Bone marrow (tissue), 2 donors: ENCODE results near the gene PLEKHN1.
"Not testable (repeated sequence)": the region's sequence is repeated elsewhere in the genome, so short reads cannot be mapped to it uniquely, and the experiment has no call there.

ENCODE experiments used
- DNase-seq, 2 donors: peaks; one replicate each; lab custom pipeline; 2025; lab: John Stamatoyannopoulos, UW

Gene PLEKHN1

GRCh38 chr1:995665-996633 is 29.7 kb downstream of the PLEKHN1 start:
- DNase-seq: no peak

DNA sequence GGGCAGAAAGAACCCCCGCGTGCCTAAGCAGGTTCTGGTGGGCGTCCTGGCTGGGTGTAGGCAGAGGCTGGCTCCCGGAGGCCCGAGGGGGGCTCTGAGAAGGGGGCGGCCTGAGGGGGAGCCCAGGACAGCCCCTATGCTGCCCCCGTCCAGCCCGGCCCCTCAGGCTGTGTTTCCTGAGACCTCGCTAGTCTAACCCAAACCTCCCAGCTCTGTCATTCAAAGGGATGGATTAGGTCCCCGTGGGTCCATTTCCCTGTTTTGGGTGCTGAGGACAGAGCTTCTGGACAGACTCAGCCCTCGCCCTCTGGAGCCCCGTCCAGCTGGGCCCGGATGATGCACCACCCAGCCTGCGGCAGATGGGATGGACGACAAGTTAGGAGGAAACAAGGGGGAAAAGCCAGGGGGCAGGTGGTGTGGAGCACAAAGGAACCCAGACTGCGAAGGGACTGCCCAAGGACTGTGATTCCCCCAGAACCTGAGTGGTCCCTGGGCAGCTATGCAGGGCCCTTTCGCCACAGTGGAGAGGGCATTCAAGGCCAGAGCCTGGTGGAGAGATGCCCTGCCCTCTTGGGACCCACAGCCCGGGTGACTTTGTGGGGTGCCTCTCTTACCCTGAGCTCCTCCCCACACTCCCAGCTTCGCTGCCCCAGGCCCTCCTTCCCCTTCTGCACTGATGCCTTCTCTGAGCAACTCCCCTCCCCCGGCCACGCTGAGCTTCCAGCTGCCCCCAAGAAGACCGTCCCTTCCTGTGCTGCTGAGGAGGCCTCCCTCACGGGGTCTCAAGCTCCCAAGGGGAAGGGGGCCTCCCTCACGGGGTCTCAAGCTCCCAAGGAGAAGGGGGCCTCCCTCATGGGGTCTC is 30.8 kb downstream of the PLEKHN1 start:
- DNase-seq: no peak

DNA sequence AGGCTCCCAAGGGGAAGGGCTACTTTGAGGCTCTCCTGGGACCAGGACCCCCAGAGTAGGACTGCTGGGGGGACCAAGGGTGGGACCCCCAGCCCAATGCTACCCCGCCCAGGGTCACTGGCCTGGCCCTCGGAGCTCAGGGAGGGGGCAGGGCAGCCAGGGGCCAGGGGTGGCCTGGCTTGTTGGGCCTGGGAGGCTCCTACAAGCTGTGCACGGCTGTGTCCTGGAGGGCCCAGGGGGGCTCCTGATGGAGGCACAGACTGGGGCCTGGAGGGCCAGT is 31.4 kb downstream of the PLEKHN1 start:
- no peak for DNase-seq

DNA sequence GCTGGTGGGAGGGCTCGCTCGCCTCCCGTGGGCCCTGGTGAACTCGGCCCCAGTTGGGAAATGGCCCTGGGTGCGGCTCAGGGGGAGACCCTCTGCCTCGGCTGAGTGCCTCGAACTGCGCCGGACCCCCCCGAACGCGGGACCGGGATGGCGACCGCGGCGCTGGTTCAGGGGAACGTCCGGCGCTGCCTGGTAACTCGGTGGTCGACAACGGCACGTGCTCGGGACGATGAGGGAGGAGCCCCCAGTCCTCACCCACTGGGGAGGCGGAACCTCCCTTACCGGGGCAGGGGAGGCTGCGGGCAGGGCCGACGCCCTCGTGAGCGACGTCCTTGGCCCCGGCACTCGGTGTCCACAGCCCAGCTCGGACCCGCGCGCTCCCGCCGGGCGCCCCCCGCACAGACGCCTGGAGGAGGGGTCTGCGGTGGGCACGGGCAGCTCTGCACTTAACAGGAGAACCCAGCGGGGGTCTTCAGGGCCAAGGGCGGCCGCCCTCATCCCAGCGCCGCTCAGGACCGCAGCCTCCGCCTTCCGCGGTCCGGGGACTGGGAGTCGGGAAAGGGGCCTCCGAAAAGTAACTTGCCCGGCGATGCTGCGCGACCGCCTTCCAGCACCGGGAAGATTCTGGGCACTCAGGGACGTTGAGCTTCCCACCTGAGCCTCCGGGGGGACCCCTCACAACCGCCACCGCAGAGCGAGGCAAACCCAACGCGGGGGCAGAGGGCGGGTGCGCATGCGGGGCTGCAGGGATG is 31.9 kb downstream of the PLEKHN1 start:
- DNase-seq: no peak

- DNase-seq: no peak
These were observed 32.4 kb downstream of the PLEKHN1 start for GRCh38 chr1:998745-998994.

DNA sequence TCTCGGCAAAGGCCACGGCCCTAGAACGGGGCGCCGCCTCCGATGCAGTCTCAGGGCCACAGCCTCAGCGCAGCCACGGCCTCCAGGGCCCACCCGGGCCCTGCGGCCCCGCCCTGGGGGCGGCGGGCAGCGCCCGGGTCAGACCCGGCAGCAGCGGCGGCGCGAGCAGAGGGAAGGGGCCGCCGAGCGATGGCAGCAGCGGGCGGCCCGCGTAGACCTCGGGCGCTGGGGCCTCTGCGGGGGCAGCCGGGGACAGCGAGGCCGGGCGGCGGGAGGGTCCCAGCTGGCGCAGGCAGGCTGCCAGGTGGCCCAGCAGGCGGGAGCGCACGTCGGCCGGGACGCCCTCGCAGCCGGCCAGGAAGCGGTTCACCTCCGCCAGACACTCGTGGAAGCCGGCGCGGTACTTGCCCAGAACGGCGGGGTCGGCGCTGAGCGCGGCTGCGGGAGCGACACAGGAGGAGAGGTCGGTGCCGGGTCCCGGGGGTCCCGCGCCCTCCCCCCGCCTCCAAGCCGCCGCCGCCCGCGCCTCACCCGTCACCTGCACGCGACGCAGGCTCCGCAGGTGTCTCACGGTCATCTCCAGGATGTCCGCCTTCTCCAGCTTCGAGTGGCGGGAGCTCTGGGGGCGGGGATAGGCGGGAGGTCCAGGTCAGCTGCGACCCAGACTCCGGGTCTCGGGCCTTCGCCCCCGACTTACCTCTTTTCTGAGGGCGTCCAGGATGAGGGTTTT is 32.9 kb downstream of the PLEKHN1 start:
- no peak for DNase-seq

GRCh38 chr1:999725-1000356 is 33.6 kb downstream of the PLEKHN1 start, which contains the start of gene HES4:
Gene HES4 (minus strand): TSS chr1:1000097. CDS start chr1:999973, 124 bp downstream.
- peak in 1 of 2 donors; percentile 56 for DNase-seq

DNA sequence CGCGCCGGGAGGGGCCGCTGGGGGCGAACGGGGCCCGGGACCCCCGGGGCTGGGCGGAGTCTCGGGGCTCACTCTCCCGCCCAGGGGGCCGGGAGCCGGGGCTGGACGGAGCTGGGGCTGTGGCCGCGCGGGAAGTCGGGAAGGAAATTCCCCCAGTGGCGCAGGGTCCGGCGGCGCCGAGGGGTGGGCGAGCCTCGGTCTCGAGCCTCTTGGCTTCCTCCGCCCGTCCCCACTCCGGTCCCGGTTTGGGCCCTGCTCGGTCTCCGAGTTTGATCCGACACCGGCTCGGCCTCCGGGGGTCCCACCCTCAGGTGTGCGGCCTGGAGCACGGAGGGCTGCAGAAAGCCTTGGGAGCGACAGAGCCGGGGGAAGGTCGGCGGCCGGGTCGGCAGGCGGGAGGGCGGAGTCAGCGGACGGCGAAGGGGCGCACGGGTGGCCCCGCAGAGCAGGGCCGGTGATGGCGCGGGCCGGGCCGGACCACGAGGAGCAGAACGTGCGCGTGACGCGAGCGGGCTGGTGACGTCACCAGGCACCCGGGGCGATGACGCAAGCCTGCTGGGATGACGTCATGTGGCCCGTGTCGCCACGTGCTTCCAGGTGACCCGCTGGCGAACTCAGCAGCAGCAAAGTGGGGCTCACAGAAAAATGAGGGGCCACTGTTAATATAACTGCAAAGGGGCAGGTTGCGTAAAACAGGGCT is 34.2 kb downstream of the PLEKHN1 start:
- DNase-seq: peak in 1 of 2 donors; percentile 65

GRCh38 chr1:1001057-1001783 is 34.9 kb downstream of the PLEKHN1 start:
- no peak for DNase-seq

GRCh38 chr1:1003618-1004419 is 37.5 kb downstream of the PLEKHN1 start:
- DNase-seq: no peak

DNA sequence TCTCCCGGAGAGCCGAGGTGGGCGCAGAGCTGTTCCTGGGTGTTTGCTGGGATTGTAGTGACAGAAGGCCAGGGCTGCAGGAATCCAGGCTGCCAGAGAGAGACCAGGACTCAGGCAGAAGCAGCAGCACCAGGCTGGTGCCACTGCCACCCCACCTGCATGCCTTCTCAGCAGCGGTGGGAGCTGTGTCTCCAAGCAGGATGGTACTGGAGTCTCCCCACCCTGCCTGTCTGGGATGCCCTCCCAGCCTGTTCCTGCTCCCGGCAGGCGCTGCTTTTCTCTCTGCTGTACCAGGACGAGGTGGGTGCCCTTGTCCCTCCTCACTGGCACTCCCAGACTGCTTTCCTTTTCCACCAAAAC is 38.1 kb downstream of the PLEKHN1 start:
- no peak for DNase-seq

- DNase-seq: no peak
These were observed 38.8 kb downstream of the PLEKHN1 start for GRCh38 chr1:1004780-1005697.

GRCh38 chr1:1005774-1006304 is 39.6 kb downstream of the PLEKHN1 start:
- no peak for DNase-seq

- no peak for DNase-seq
These were observed 40.2 kb downstream of the PLEKHN1 start for GRCh38 chr1:1006305-1007159.

GRCh38 chr1:1010131-1010530 is 43.8 kb downstream of the PLEKHN1 start:
- DNase-seq: not testable (repeated sequence)

- no peak for DNase-seq
These were observed 45.2 kb downstream of the PLEKHN1 start for GRCh38 chr1:1011396-1011949.

- not testable (repeated sequence) for DNase-seq
These were observed 46.4 kb downstream of the PLEKHN1 start for GRCh38 chr1:1012736-1013104.
